Kidney capillary endothelial cell (primary cell): ENCODE data around the gene ANO2.

Experiments used
- DNase-seq: peaks from one replicate; pipeline ENCODE4 v3.0.0-alpha.2; 2018; ENCODE audit warnings: low spot score

The ANO2 gene

DNA sequence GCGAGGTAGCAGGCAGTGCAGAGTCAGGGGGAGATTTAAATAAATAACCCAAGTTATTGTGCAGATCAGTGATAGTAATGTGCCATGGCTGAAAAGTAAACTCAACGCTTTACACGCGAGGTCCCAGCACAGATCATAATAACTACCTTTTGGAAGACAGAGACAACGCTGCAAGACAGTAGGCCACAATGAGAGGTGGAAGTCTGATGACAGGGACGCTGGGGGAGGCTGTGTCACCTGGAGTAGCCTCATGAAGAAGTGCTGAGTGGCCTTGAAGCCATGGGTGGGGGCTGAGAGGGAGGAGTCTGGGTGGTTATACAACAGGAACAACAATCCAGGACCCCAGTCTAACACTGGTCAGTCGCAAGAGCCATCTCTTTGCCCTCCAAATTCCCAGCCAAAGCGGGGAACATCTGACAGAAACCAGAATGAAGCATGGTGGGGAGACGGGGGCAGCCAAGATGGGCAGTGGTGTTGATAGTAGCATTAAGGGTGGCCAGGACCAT is 28.2 kb downstream of the ANO2 start:
- DNase-seq = no peak

DNA sequence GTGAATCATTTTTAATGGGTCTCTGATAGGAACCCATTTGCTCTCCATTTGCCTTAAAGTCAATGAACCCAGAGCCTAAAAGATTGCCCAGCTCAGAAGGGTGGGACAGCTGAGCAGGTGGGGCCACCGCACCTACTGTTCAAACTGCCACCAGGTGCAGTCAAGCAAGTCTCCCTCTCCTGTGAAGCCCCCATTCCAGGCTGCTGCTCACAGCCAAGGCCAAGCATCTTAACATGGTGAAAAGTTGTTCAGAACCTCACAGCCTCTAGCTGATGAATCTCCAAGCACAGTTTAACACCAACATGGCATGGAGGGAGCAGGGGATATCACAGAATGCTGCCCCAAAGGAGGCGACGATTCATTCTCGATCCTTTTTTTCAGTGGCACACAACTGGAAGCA is 29.5 kb downstream of the ANO2 start:
- no peak for DNase-seq

DNA sequence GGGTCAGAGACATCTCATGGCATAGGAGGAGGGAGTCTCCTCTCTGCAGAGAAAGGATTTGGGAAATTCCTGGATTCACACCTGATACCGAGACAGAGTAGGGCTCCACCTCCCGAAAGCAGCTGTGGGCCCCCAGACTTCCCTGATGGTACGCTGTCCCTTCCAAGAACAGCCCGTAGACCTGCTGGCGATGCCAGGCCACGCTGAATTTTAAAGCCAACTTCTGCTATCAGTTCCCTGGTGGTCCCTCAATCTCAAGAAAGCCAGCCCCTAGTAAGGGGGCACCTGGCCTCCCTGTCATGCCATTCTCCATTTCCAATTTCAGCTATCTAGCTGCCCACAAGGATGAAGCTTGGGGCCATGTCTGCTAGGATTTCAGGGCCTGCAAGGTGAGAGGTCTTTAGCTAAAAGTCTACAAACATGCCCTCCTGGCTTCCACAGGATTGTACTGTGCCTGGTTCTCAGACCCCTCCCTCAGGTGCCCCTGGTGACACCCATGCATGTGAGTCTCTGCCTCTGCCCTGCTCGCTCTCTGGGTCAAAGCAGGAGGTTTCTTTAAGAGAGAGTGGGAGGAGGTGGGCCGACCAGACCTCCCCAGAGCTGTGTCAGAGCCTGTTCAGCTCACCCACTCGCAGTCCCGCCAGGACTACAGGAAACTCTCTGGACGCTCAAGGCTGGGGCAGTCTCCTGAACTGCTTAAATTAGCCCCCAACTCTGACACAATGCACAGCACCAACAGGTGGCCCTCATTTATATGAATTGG is 30.5 kb downstream of the ANO2 start:
- DNase-seq = no peak

DNA sequence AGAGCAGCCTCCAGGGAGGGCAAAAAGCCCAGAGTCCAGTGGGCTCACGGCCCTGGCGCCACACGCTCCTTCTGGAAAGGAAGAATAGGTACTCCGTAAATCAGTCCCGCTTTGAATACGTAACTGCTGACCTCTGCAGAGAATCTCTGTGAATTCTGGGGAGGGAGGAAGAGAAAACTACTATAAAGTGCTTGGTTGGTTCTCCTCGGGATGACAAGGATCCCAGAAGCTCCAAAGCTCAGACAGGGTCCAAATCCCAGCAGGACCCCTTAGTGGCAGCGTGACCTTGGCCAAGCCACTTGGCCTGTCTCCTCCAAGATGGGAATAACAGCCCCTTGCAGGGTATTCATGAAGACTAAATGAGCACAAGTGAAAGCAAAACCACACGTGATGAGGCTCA is 31.7 kb downstream of the ANO2 start:
- no peak for DNase-seq

DNA sequence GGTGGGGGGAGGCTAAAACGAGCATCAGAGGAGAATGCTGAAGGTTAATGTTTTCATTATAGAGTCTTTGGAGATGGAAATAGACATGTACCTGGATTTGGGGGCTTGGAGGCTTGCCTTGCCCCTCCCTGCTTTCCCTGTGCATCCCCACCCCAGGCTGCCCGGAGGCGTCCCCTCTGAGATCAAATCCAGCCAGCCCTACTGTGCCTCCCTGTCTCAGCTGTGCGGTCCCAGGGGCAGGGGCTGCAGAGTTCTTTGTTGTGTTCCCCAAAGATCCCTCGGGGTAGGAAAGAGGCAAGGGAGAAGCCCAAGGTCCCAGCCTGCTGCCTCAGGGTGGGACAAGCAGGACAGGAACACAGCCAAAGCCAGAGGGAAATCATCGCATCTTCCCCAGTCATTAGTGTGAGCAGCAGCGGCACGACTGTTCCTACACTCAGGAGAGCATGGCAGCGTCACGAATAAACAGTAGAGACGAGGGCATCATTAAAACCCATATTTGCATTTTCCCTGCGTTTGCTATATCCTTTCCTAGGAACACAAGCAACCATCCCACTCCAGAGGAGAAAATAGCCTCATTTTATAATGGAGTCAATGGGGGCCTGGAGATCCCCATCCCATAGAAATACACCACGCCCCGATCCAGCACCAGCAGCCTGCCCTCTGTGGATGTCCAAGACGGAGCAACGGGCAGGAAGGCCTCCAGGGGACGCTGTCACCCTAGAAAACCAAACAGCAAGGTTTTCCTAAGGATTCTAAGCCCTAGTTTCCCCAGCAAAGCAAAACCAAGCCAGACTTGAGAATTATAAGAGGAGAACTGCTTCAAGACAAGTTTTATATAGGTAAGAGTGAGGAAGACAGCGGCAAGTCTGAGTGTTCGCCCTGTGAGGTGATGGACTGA is 32.4 kb downstream of the ANO2 start:
- DNase-seq = no peak

DNA sequence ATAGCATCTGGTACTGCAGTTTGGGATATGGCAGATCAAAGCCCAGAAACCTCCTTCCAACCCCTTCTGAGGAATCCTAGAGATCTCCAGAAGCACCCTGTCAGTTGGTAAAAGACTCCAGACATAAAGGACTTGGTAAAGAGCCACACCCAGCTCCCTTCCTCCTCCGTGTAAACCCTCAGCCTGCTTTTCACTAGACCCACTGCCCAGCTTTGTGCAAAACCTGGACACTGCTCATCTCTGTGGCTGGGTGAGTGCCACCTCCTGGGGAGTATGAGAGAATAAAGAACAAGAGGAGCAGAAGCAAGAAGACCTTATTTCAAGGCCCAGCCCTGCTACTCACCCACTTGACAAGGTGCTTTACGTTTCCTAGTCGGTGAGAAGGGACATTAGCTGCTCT is 33.0 kb downstream of the ANO2 start:
- DNase-seq = no peak

DNA sequence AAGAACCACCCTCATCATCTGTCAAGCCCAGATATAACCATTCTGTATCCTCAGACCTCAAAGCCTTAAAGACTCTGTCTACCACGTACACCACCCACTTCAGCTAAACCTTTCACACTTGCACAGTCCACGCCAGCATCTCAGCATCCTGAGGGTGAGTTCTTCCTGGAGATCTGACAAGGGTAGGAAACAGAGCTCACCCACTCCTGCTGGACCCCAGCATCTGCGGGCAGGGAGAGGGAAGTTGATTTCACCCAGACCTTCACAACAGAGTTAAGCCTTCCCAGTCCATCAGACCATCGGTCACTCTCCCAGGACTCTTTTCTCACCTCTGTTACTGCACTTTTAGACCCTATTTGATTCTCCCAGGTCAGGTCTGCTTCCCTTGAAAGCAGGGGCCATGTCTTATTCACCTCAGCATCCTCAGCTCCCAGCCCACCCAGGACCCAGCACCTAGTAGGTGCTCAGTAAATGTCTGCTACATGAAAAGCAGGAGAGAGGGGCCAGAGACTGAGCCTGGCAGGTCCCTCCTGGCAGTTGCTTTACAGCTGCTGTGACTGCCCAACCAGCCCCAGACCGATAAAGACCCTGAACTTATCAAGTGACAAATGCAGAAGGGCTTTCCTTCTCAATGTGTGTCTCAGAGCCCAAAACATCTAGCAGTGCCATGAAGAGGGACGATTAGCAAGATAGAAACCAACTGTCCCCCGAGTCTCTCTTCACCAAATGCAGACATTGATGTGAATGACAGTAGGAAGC is 34.1 kb downstream of the ANO2 start:
- DNase-seq = no peak

DNA sequence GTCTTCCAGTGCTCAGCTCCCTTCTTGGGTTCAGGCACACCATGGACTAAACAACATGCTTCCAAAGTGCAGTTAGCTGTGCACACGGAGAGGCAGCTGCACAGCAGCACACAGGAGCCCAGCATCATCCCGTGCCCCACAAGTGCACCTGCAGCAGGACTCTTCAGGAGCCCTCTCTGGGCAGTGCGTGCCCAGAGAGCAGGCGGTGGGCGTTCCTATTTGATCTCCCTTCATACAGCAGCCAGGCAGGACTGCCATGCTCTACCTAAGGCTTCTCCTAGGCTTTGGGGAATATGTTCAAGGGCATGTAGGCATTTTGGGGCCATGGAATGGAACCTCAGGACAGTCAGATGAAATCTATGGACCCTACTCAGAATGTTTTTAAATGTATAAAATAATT is 35.5 kb downstream of the ANO2 start:
- DNase-seq = no peak

DNA sequence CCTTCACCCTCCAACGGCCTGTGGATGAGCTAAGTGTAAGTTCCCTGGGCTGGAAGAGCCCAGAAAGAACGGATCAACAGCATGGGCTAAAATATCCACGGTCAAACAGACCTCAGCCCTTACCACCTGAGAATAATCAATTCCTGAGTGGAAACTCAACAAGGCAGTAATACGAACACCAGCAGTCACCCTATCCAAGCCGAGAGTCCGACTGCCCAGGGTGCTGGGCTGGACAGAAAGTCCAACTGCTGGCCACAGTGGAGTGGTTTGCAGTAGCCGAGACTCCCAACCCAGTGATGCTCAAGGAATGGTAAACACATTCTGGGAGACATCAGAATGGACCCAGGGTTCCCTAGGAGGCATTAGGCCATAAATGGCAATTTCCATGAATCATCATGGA is 36.8 kb downstream of the ANO2 start:
- DNase-seq = no peak

DNA sequence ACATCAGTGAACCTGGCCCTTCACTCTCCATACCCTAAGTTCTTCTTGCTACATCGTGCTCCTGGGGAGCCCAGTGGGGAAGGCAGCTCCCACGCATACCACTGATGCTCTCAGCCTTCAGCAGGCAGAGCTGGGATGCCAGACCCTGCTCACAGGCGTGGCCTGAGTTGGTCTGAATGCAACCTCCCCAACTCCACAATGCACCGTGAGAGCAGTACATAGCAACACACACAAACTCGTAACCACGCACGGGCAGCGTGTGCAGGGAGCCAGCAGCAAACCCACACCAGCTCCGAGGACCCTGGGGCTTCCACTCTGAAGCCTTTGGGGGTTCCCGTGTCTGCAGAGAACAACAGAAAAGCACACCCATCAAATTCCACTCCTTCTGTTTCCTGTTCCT is 37.3 kb downstream of the ANO2 start:
- no peak for DNase-seq

DNA sequence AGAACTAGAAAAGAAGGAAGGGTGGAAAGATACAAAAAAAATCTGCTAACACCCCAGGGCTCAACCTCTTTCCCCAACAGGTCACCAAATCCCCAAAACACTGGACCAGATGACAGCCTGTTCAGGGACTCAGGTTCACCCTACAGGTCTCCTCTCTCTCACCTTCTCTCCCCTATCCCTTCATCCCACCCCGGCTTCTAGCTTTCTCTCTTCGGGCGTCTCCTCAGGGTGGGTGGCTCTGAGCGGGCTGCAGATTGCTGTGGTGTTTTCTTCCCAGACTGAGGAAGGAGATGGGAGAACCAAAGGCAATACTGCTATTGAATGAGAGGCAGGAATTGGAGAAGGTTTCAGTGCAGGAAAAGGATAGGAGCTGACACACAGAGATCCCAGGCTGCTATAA is 39.3 kb downstream of the ANO2 start:
- no peak for DNase-seq

DNA sequence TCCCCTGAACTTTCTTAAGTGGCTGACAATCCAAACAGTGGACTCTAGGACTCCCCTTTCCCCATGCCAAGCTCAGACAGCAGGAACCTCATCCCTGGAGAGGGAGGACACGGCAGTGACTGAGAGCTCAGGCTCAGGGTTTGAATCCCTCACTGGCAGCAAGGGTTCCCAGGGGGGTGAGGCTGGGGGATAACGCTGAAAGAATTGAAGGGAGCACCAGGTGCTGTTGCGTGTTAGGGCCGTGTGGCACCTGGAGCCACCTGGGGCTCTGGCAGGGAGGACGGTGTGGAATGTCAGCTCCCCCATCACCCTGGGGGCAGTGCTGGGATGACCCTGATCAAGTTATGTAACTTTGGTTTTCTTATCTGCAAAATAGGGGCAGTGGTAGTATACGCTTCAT is 40.1 kb downstream of the ANO2 start:
- no peak for DNase-seq

DNA sequence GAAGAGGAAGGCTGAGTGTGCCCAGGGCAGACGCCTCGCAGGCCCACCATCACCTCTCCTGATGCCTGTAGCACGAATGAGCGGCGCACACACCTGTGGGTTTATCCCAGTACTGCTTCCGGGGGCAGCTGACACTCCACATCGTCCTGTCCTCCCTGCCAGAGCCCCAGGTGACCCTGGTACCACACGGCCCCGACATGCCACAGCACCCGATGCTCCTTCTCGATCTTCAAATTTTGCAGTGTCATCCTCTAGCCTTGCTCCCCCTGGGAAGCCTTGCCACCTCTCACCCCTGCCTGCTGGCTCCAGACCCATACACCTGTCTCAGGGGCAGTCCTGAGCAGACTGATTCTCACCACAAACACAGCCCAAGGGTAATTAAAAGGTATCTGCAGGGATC is 40.6 kb downstream of the ANO2 start:
- DNase-seq = no peak

DNA sequence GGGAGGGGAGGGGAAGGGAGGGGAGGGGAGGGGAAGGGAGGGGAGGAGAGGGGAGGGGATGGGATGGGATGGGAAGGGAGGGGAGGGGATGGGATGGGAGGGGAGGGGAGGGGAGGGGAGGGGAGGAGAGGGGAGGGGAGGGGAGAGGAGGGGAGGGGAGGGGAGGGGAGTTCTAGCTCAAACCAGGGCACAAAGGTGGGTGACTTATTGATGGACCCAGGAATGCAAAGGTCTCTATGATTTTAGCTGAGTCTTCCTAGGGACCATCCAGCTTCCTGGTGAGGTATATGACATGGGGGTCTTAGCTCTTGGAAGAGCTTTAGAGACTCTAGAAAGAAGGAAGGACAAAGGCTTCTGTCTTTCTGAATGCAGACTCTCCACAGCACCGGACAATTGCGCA is 42.3 kb downstream of the ANO2 start:
- no peak for DNase-seq

DNA sequence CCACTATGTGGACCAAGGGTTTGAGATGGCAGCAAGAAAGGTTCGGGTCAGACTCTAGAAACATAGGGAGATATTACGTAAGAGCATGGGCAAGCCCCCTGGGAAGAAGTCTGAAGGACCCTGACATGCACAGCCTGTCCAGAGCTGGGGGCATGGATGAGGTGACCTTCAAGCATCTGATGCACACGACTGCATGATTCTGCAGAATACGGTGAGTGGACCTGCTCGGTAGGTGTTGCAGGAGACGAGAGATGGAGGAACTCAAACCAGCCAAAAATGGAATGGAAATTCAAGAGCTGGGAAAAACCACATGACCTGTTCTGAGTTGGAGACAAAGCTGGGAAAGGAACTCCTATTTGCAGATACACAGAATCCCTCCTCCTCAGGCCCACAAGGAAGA is 43.6 kb downstream of the ANO2 start:
- no peak for DNase-seq

DNA sequence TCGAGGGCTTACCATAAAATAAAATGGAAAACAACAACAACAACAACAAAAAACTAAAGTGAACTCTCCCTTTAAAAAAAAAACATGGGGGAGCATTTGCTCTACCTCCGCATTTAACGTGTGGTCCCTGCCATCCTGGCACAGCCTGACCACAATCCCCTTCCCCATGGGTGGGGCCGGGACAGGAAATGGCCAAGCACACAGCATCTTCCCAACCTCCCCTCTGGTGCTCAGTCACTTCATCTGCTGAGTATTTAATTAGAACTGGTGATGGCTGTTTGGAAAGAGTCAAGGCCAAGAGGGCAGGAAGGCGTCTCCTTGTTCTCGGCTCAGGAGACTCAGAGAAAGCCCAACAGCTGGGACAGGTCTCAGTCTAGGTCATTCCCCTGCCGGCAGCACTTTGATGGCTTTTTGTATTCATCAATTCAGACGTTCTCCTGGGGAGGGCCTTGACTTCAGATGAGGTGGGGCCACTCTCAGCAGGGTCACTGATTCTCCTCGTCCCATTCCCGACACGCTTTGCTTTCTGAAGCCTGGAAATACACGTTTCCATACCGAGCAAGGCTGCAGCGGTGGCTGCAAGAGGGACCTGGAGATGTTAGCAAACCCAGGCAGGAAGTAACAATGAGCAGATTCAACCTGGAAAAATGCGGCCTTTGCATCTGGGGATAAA is 44.4 kb downstream of the ANO2 start:
- no peak for DNase-seq

DNA sequence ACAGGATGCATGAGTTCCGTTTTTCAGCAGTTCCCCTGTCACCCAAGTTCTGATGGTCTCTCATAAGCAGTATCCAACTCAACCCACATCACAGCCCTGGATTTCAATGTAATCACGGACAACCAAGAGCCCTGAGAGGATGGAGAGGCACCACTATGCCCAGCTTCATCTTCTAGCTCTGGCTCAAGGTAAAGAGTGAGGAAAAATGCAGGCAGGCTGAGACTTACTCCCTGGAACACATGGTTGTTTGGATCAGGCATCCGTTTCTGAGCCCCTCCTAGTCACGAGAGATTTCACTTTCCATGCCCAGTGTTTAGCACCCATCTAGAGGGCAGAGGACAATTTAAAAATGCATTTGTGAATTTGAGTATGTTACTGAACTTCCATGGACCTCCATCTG is 45.0 kb downstream of the ANO2 start:
- no peak for DNase-seq

DNA sequence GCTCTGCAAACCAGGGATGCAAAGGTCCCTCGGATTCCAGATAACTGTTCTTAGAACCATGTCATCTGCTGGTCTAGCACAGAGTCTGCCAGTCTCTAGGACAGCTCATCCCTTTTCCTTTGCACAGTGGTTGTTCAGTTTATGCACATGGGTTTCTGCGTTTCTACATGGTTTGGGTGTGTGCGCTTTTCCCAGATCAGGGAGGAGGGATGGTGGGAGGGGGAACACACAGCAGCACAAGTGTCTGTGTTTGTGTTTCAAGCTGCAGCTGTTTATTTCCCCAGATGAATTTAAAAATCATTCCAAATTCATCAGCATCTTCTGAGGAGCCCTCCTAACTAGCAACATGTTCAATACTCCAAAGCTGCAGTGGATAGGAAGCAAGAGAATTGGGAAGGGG is 45.4 kb downstream of the ANO2 start:
- DNase-seq = no peak

DNA sequence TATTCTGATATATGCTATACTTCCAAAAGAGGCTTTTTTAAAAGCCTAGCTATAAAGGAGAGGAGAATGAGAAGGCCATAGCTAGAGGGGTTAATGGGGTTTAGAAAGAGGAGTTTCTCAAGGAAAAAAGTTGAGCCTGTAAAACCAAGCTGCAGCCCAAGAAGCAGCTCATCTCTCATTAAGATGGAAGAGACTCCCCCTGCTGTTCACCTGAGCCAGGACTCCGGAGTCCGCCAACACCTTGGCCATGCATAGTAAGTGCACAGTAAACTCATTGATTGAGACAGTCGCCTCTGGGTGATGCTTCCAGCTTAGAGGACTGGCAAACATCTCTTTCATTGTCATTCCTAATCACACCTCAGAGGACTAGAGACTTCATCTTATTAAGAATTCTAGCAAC is 46.2 kb downstream of the ANO2 start:
- no peak for DNase-seq

DNA sequence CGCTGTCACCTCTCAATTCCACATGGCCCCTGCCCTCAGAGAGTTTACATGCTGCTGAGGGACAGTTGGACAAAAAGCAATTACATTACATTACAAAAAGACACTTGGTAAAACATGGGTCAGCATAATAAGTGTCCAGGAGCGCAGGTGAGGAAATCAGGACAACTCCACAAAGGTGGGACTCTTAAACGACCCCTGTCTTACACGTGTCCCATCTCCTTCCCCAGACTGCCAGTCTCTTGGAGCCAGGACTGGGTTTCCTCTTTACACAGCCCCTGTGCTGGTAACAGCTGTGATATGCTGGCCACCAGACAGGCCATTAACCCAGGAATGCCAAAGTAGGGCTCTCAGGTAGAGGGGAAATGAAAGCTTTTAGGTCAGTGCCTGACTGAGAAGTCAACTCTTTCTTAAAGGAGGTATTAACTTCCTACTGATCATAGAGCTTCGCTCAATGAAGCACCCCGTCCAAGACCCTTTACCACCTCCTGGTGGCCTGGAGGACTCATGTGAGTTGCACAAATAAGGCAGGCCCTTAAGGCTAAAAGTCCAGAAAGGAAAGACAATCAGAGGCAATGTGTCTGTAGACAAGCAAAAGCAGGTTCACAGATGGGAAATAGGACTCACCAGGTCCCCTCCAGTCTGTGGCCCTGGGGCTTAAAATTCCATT is 55.5 kb downstream of the ANO2 start:
- DNase-seq = no peak

DNA sequence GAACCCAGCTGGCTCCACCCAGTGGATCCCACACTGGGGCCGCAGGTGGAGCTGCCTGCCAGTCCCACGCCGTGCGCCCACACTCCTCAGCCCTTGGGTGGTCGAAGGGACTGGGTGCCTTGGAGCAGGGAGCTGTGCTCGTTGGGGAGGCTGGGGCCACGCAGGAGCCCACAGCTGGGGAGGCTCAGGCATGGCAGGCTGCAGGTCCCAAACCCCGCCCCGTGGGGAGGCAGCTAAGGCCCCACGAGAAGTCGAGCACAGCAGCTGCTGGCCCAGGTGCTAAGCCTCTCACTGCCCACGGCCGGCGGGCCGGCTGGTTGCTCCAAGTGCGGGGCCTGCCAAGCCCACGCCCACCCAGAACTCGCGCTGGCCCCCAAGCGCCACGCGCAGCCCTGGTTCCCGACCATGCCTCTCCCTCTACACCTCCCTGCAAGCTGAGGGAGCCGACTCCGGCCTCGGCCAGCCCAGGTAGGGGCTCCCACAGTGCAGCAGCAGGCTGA is 56.2 kb downstream of the ANO2 start:
- no peak for DNase-seq
